CD8-positive, alpha-beta memory T cell (primary cell): ENCODE data around the gene GAS2L2. TPM values are rescaled to one million over a fixed set of nuclear protein-coding genes. Genes with fewer than 3 reads are reported as not detected.
"Not testable (repeated sequence)": the region's sequence is repeated elsewhere in the genome, so short reads cannot be mapped to it uniquely, and the experiment has no call there.

ENCODE experiments used
- CTCF ChIA-PET: fragments of 350-600 bp; sonication (Branson Sonifier 250); formaldehyde crosslinking; loops from one replicate; lab custom pipeline; 2021; ENCODE audit warnings: antibody characterized with exemption; lab: Charles Lee
- POLR2A ChIA-PET: fragments of 350-600 bp; sonication (Branson Sonifier 250); formaldehyde crosslinking; loops from one replicate; lab custom pipeline; 2021; ENCODE audit warnings: antibody characterized with exemption; lab: Charles Lee
- DNase-seq, 5 donors: peaks; one replicate each; pipeline versions ENCODE4 v3.0.0 to v3.0.0-alpha.2; 2020 to 2022; ENCODE audit warnings: mixed read lengths in 1 of 5
- H3K27ac ChIP-seq: one replicate; pipeline ENCODE4 v1.7.0; 2013; ENCODE audit warnings: low read depth, mild to moderate bottlenecking, low read length, moderate library complexity
- H3K27me3 ChIP-seq: 2 replicates; pipeline ENCODE4 v1.7.0; 2013; ENCODE audit warnings: low read length, mild to moderate bottlenecking; ENCODE audit not compliant: insufficient read depth, poor library complexity, severe bottlenecking
- H3K36me3 ChIP-seq: 2 replicates; pipeline ENCODE4 v1.7.0; 2013; ENCODE audit warnings: mild to moderate bottlenecking, low read length, moderate library complexity; ENCODE audit not compliant: insufficient read depth
- H3K4me1 ChIP-seq: 2 replicates; pipeline ENCODE4 v1.7.0; 2013; ENCODE audit warnings: mild to moderate bottlenecking, low read length, moderate library complexity; ENCODE audit not compliant: insufficient read depth
- H3K4me3 ChIP-seq: 2 replicates; pipeline ENCODE4 v1.7.0; 2013; ENCODE audit warnings: mild to moderate bottlenecking, low read length
- H3K9me3 ChIP-seq: 2 replicates; pipeline ENCODE4 v1.7.0; 2013; ENCODE audit warnings: mild to moderate bottlenecking, low read length
- H3K27ac Mint-ChIP-seq, 8 donors: one replicate each; pipeline ENCODE4 v1.8.0; 2020 to 2021; ENCODE audit warnings: mixed read lengths in 8 of 8, mild to moderate bottlenecking in 6 of 8, inconsistent platforms in 3 of 8, moderate library complexity in 3 of 8
- H3K27me3 Mint-ChIP-seq, 2 donors: one replicate each; pipeline ENCODE4 v1.8.0; 2020 to 2021; ENCODE audit warnings: mixed read lengths in 2 of 2, mild to moderate bottlenecking in 1 of 2, moderate library complexity in 1 of 2
- H3K36me3 Mint-ChIP-seq, 3 donors: one replicate each; pipeline ENCODE4 v1.8.0; 2020 to 2021; ENCODE audit warnings: mixed read lengths in 3 of 3, inconsistent platforms in 1 of 3, mild to moderate bottlenecking in 1 of 3
- H3K4me1 Mint-ChIP-seq, 3 donors: one replicate each; pipeline ENCODE4 v1.8.0; 2020 to 2021; ENCODE audit warnings: mixed read lengths in 3 of 3, inconsistent platforms in 1 of 3, mild to moderate bottlenecking in 1 of 3
- H3K4me3 Mint-ChIP-seq, 7 donors: one replicate each; pipeline ENCODE4 v1.8.0; 2020 to 2021; ENCODE audit warnings: mixed read lengths in 7 of 7, mild to moderate bottlenecking in 6 of 7, moderate library complexity in 4 of 7, inconsistent platforms in 2 of 7
- H3K9me3 Mint-ChIP-seq, 5 donors: one replicate each; pipeline ENCODE4 v1.8.0; 2020 to 2022; ENCODE audit warnings: mixed read lengths in 5 of 5, mild to moderate bottlenecking in 3 of 5, moderate library complexity in 2 of 5, inconsistent platforms in 1 of 5
- polyA plus RNA-seq: library from polyadenylated mRNA; unstranded; fragments of 300-500 nt; fragmentation: Illumina TruSeq; gene quantifications from one replicate; pipeline ENCODE4 v1.2.3, GENCODE V29; 2021
- total RNA-seq, 2 experiments: library from RNA; stranded (reverse); gene quantifications; one replicate each; pipeline ENCODE4 v1.2.3, GENCODE V29; 2021

Gene GAS2L2
- total and polyA plus RNA-seq, 3 experiments from 2014 or later, result 0.07 TPM; not detected in 2

GRCh38 chr17:35763767-35764122 is 10.7 kb upstream of the GAS2L2 start:
- no peaks in the 10 kb centered on the region for H3K36me3 ChIP-seq
- no peaks in the 10 kb centered on the region for H3K27me3 Mint-ChIP-seq
- DNase-seq, result no peak
- H3K4me1 Mint-ChIP-seq, result peaks cover 7 to 9% (median 9%) of the 10 kb centered on the region in 3 donors
- POLR2A ChIA-PET, result interaction anchor here (0.7 to 4.6 kb wide), 5 partner anchors 18 to 451 kb away, joined by 3 to 66 read pairs (median 4); partner anchors contain the start of gene TAF15
- peak overlapping the region in 1 of 8 donors; percentile 77 for H3K27ac Mint-ChIP-seq
- H3K9me3 ChIP-seq, result no peaks in the 10 kb centered on the region
- H3K36me3 Mint-ChIP-seq, result peaks cover 0 to 2% (median 0%) of the 10 kb centered on the region in 3 donors
- H3K27ac ChIP-seq, result no peak overlapping the region
- H3K4me3 Mint-ChIP-seq, result peak overlapping the region; percentile 88 to 99 (median 96)
- peaks cover 8% of the 10 kb centered on the region for H3K4me1 ChIP-seq
- H3K27me3 ChIP-seq, result no peaks in the 10 kb centered on the region
- H3K4me3 ChIP-seq, result peak overlapping the region; percentile 70
- no peaks in the 10 kb centered on the region for H3K9me3 Mint-ChIP-seq
- CTCF ChIA-PET, result interaction anchor here (0.7 to 9.3 kb wide), 60 partner anchors 11 to 784 kb away, joined by 3 to 250 read pairs (median 4); partner anchors contain the start of genes CCL5, LIG3, MMP28 and RASL10B

GRCh38 chr17:35761601-35762000 is 8.6 kb upstream of the GAS2L2 start:
- no peaks in the 10 kb centered on the region for H3K9me3 Mint-ChIP-seq
- no peak for DNase-seq
- no peak overlapping the region for H3K4me3 ChIP-seq
- ChIA-PET CTCF (interaction anchor here (0.6 to 9.3 kb wide), 2 partner anchors 47 to 1140 kb away, joined by 4 to 250 read pairs; partner anchors contain the start of gene TAF15), POLR2A (no interaction called here)
- H3K36me3 ChIP-seq, result no peaks in the 10 kb centered on the region
- H3K27ac Mint-ChIP-seq, result no peak overlapping the region
- H3K27me3 ChIP-seq, result no peaks in the 10 kb centered on the region
- peak overlapping the region in 1 of 7 donors; percentile 17 for H3K4me3 Mint-ChIP-seq
- H3K36me3 Mint-ChIP-seq, result peaks cover 0 to 2% (median 0%) of the 10 kb centered on the region in 3 donors
- H3K27me3 Mint-ChIP-seq, result no peaks in the 10 kb centered on the region
- no peak overlapping the region for H3K27ac ChIP-seq
- peaks cover 7 to 9% (median 9%) of the 10 kb centered on the region in 3 donors for H3K4me1 Mint-ChIP-seq
- H3K9me3 ChIP-seq, result no peaks in the 10 kb centered on the region
- peaks cover 8% of the 10 kb centered on the region for H3K4me1 ChIP-seq

GRCh38 chr17:35760587-35760986 is 7.5 kb upstream of the GAS2L2 start, which contains the start of gene C17orf50:
TSS of gene C17orf50 (plus strand) at chr17:35760887. CDS start at chr17:35760942, 55 bp downstream.
- Mint-ChIP-seq H3K4me1 (peaks cover 7 to 9% (median 9%) of the 10 kb centered on the region in 3 donors), H3K36me3 (peaks cover 0 to 2% (median 0%) of the 10 kb centered on the region in 3 donors), H3K27ac (peak within 1 kb of the TSS in 1 of 8 donors; percentile 38), H3K9me3 (no peaks in the 10 kb centered on the region), H3K4me3 (peak within 1 kb of the TSS in 2 of 7 donors; percentile 17 to 36), H3K27me3 (no peaks in the 10 kb centered on the region)
- no peak within 1 kb of the TSS for H3K27ac ChIP-seq
- H3K36me3 ChIP-seq, result no peaks in the 10 kb centered on the region
- POLR2A ChIA-PET, result interaction anchor here (0.7 kb wide), 1 partner anchor 31 kb away, joined by 4 read pairs; no protein-coding TSS in a partner anchor
- no peaks in the 10 kb centered on the region for H3K27me3 ChIP-seq
- CTCF ChIA-PET, result interaction anchor here (1.2 to 9.3 kb wide), 3 partner anchors 13 to 48 kb away, joined by 3 to 250 read pairs (median 4); partner anchors contain the start of genes MMP28 and TAF15
- DNase-seq, result no peak
- peaks cover 8% of the 10 kb centered on the region for H3K4me1 ChIP-seq
- no peak within 1 kb of the TSS for H3K4me3 ChIP-seq
- no peaks in the 10 kb centered on the region for H3K9me3 ChIP-seq

DNA sequence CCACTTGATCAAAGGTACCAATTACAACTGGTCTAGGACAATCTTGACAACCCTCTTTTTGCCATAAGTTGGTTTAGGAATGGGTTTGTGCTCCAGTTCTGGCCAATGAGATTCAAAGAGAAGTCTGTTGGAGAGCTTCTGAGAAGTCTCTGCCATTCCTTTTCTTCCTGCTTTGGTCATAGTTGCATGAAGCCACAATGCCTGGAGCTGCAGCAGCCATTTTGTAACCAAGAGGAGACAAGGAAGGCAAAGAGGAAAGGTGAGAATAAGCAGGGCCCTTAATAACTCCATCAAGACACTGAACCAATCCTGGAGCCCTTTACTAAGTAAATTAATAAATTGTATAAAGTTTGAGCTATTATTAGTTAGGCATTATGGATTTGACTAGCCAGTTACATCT is 4.2 kb upstream of the GAS2L2 start:
- H3K36me3 Mint-ChIP-seq, result peaks cover 0 to 2% (median 0%) of the 10 kb centered on the region in 3 donors
- H3K4me3 ChIP-seq, result no peak overlapping the region
- no peaks in the 10 kb centered on the region for H3K9me3 ChIP-seq
- no peaks in the 10 kb centered on the region for H3K36me3 ChIP-seq
- ChIA-PET POLR2A (no interaction called here), CTCF (interaction anchor here (1.1 to 3.1 kb wide), 3 partner anchors 9 to 392 kb away, joined by 3 to 9 read pairs (median 8); partner anchors contain the start of gene TAF15)
- no peaks in the 10 kb centered on the region for H3K4me1 Mint-ChIP-seq
- no peaks in the 10 kb centered on the region for H3K9me3 Mint-ChIP-seq
- H3K27me3 ChIP-seq, result no peaks in the 10 kb centered on the region
- H3K27ac ChIP-seq, result no peak overlapping the region
- H3K4me1 ChIP-seq, result no peaks in the 10 kb centered on the region
- DNase-seq, result no peak
- H3K4me3 Mint-ChIP-seq, result no peak overlapping the region
- no peak overlapping the region for H3K27ac Mint-ChIP-seq
- peaks cover 4 to 11% of the 10 kb centered on the region in 2 donors for H3K27me3 Mint-ChIP-seq

- no peaks in the 10 kb centered on the region for H3K9me3 ChIP-seq
These were observed 568 bp downstream of the GAS2L2 start for GRCh38 chr17:35752471-35752870.

DNA sequence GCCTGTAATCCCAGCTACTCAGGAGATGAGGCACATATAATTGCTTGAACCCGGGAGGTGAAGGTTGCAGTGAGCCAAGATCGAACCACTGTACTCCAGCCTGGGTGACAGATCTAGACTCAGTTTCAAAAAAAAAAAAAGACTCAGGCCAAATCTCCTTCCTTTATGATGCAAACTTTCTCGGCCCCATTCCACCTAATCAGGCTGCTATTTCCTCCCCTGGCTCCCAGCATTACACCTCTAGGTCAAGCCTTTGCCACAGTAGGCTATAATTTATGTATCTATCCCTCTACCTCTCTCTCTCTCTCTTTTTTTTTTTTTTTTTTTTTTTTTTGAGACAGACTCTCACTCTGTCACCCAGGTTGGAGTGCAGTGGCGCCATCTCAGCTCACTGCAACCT is 1.5 kb downstream of the GAS2L2 start:
- POLR2A ChIA-PET, H3K36me3 Mint-ChIP-seq, H3K9me3 ChIP-seq, H3K27ac ChIP-seq, H3K36me3 ChIP-seq, H3K27ac Mint-ChIP-seq, H3K4me3 ChIP-seq, H3K9me3 Mint-ChIP-seq, DNase-seq, H3K4me3 Mint-ChIP-seq, H3K4me1 ChIP-seq: not testable (repeated sequence)
- H3K27me3 Mint-ChIP-seq, result peaks cover 41 to 55% of the 10 kb centered on the region in 2 donors
- CTCF ChIA-PET, result interaction anchor here (5.6 kb wide), 1 partner anchor 13 kb away, joined by 42 read pairs; no protein-coding TSS in a partner anchor
- peaks cover 35% of the 10 kb centered on the region for H3K27me3 ChIP-seq
- peaks cover 4 to 18% (median 5%) of the 10 kb centered on the region in 3 donors for H3K4me1 Mint-ChIP-seq

More at GRCh38 chr17:35752471-35752870, 568 bp downstream of the GAS2L2 start:
- Mint-ChIP-seq H3K4me3 (no peak overlapping the region), H3K36me3 (no peaks in the 10 kb centered on the region), H3K9me3 (no peaks in the 10 kb centered on the region), H3K4me1 (peaks cover 4 to 15% (median 5%) of the 10 kb centered on the region in 3 donors), H3K27ac (no peak overlapping the region), H3K27me3 (peaks cover 39 to 53% of the 10 kb centered on the region in 2 donors)
- peaks cover 3% of the 10 kb centered on the region for H3K4me1 ChIP-seq
- CTCF ChIA-PET, result interaction anchor here (5.6 kb wide), 1 partner anchor 12 kb away, joined by 42 read pairs; no protein-coding TSS in a partner anchor
- no peak overlapping the region for H3K4me3 ChIP-seq
- DNase-seq, result no peak
- no peak overlapping the region for H3K27ac ChIP-seq
- no peaks in the 10 kb centered on the region for H3K36me3 ChIP-seq
- POLR2A ChIA-PET, result no interaction called here
- H3K27me3 ChIP-seq, result peaks cover 35% of the 10 kb centered on the region

- Mint-ChIP-seq H3K4me3 (peak overlapping the region in 1 of 7 donors; percentile 23), H3K36me3 (no peaks in the 10 kb centered on the region), H3K27me3 (peaks cover 42 to 55% of the 10 kb centered on the region in 2 donors), H3K9me3 (no peaks in the 10 kb centered on the region), H3K27ac (no peak overlapping the region), H3K4me1 (peaks cover 4 to 18% (median 5%) of the 10 kb centered on the region in 3 donors)
- peaks cover 35% of the 10 kb centered on the region for H3K27me3 ChIP-seq
- H3K27ac ChIP-seq, result no peak overlapping the region
- H3K4me3 ChIP-seq, result no peak overlapping the region
- H3K9me3 ChIP-seq, result no peaks in the 10 kb centered on the region
- POLR2A ChIA-PET, result no interaction called here
- no peaks in the 10 kb centered on the region for H3K36me3 ChIP-seq
- no peak for DNase-seq
- CTCF ChIA-PET, result interaction anchor here (1.9 to 5.6 kb wide), 2 partner anchors 12 to 14 kb away, joined by 6 to 42 read pairs; no protein-coding TSS in a partner anchor
- peaks cover 6% of the 10 kb centered on the region for H3K4me1 ChIP-seq
These were observed 2.3 kb downstream of the GAS2L2 start for GRCh38 chr17:35750526-35751395.
